CD4-positive, alpha-beta T cell treated with Interleukin-15 for 4 hours (primary cell): ENCODE data around the gene SMOC2.
"Not testable (repeated sequence)": the region's sequence is repeated elsewhere in the genome, so short reads cannot be mapped to it uniquely, and the experiment has no call there.

ENCODE experiments used
- DNase-seq: peaks from one replicate; pipeline ENCODE4 v3.0.0-alpha.2; 2020; ENCODE audit warnings: low spot score

The SMOC2 gene

GRCh38 chr6:168518867-168519266 lies 77.9 kb downstream of the SMOC2 start:
- no peak for DNase-seq

GRCh38 chr6:168520233-168520632 lies 79.2 kb downstream of the SMOC2 start:
- DNase-seq, result no peak

GRCh38 chr6:168524571-168525001 lies 83.6 kb downstream of the SMOC2 start:
- no peak for DNase-seq

GRCh38 chr6:168525114-168525513 lies 84.1 kb downstream of the SMOC2 start:
- no peak for DNase-seq

- DNase-seq, result no peak
Observed at GRCh38 chr6:168525926-168526630, 85.1 kb downstream of the SMOC2 start.

GRCh38 chr6:168526841-168527281 lies 85.9 kb downstream of the SMOC2 start:
- no peak for DNase-seq

- no peak for DNase-seq
Observed at GRCh38 chr6:168527451-168528210, 86.6 kb downstream of the SMOC2 start.

- DNase-seq, result no peak
Observed at GRCh38 chr6:168528474-168529095, 87.6 kb downstream of the SMOC2 start.

- DNase-seq, result no peak
Observed at GRCh38 chr6:168529214-168529613, 88.2 kb downstream of the SMOC2 start.

GRCh38 chr6:168530653-168531071 lies 89.7 kb downstream of the SMOC2 start:
- no peak for DNase-seq

- no peak for DNase-seq
Observed at GRCh38 chr6:168532070-168532469, 91.1 kb downstream of the SMOC2 start.

- no peak for DNase-seq
Observed at GRCh38 chr6:168533414-168533813, 92.4 kb downstream of the SMOC2 start.

GRCh38 chr6:168534265-168534664 lies 93.3 kb downstream of the SMOC2 start:
- DNase-seq, result no peak

- no peak for DNase-seq
Observed at GRCh38 chr6:168535711-168536110, 94.7 kb downstream of the SMOC2 start.

- DNase-seq, result no peak
Observed at GRCh38 chr6:168536196-168536595, 95.2 kb downstream of the SMOC2 start.

- DNase-seq, result no peak
Observed at GRCh38 chr6:168536665-168537539, 95.9 kb downstream of the SMOC2 start.

- DNase-seq, result no peak
Observed at GRCh38 chr6:168537540-168537884, 96.5 kb downstream of the SMOC2 start.

- not testable (repeated sequence) for DNase-seq
Observed at GRCh38 chr6:168538188-168538891, 97.4 kb downstream of the SMOC2 start.

- no peak for DNase-seq
Observed at GRCh38 chr6:168538892-168539811, 98.2 kb downstream of the SMOC2 start.

- no peak for DNase-seq
Observed at GRCh38 chr6:168540713-168541291, 99.8 kb downstream of the SMOC2 start.
